Right lung (tissue), 5 donors: ENCODE measurements around the gene CGNL1. TPM values are rescaled to one million over a fixed set of nuclear protein-coding genes. Genes with fewer than 3 reads are reported as not detected.

Experiments
- DNase-seq, 2 donors: peaks; one replicate each; pipeline ENCODE4 v3.0.0-alpha.2; 2013
- polyA plus RNA-seq, 5 donors: library from polyadenylated mRNA; unstranded; fragments of 120-200 nt; gene quantifications; one replicate each; pipeline versions ENCODE4 v1.2.1 to v1.2.3, GENCODE V29; 2013; ENCODE audit warnings: inconsistent platforms in 1 of 5, low replicate concordance in 1 of 5; ENCODE audit not compliant: insufficient read length in 5 of 5, insufficient read depth in 1 of 5

The CGNL1 gene
- polyA plus RNA-seq, 5 donors, result 20.9 to 39.8 (median 28.7) TPM

- DNase-seq, result no peak
Observed at GRCh38 chr15:57384024-57384423, 7.7 kb downstream of the CGNL1 start.

GRCh38 chr15:57384816-57385215 is 8.5 kb downstream of the CGNL1 start:
- no peak for DNase-seq

- no peak for DNase-seq
Observed at GRCh38 chr15:57385923-57386390, 9.7 kb downstream of the CGNL1 start.

- DNase-seq, result no peak
Observed at GRCh38 chr15:57386976-57387375, 10.7 kb downstream of the CGNL1 start.

GRCh38 chr15:57387564-57388076 is 11.3 kb downstream of the CGNL1 start:
- no peak for DNase-seq

GRCh38 chr15:57388464-57388863 is 12.2 kb downstream of the CGNL1 start:
- DNase-seq, result no peak

- no peak for DNase-seq
Observed at GRCh38 chr15:57389991-57390390, 13.7 kb downstream of the CGNL1 start.

GRCh38 chr15:57390583-57390982 is 14.3 kb downstream of the CGNL1 start:
- DNase-seq, result no peak

GRCh38 chr15:57391537-57391936 is 15.2 kb downstream of the CGNL1 start:
- DNase-seq, result no peak

GRCh38 chr15:57393061-57393460 is 16.8 kb downstream of the CGNL1 start:
- DNase-seq, result no peak

GRCh38 chr15:57395292-57395691 is 19.0 kb downstream of the CGNL1 start:
- DNase-seq, result no peak

GRCh38 chr15:57398336-57398735 is 22.0 kb downstream of the CGNL1 start:
- no peak for DNase-seq

GRCh38 chr15:57401546-57401945 is 25.2 kb downstream of the CGNL1 start:
- no peak for DNase-seq

GRCh38 chr15:57403017-57403416 is 26.7 kb downstream of the CGNL1 start:
- DNase-seq, result no peak

- DNase-seq, result no peak
Observed at GRCh38 chr15:57403566-57404325, 27.4 kb downstream of the CGNL1 start.

GRCh38 chr15:57405133-57405532 is 28.8 kb downstream of the CGNL1 start:
- no peak for DNase-seq

- DNase-seq, result no peak
Observed at GRCh38 chr15:57406062-57406772, 29.9 kb downstream of the CGNL1 start.

- DNase-seq, result no peak
Observed at GRCh38 chr15:57410373-57410772, 34.1 kb downstream of the CGNL1 start.

GRCh38 chr15:57411945-57412768 is 35.9 kb downstream of the CGNL1 start:
- no peak for DNase-seq

- no peak for DNase-seq
Observed at GRCh38 chr15:57415602-57416001, 39.3 kb downstream of the CGNL1 start.

GRCh38 chr15:57418635-57419034 is 42.3 kb downstream of the CGNL1 start:
- DNase-seq, result no peak

- no peak for DNase-seq
Observed at GRCh38 chr15:57419335-57419734, 43.0 kb downstream of the CGNL1 start.
